HG03135 (cell line): ENCODE measurements around the gene SMAP2.

Experiments used
- ATAC-seq: cut with Tn5 transposase; IDR thresholded peaks from one replicate; pipeline ENCODE4 v1.9.1; 2021; ENCODE audit warnings: mild to moderate bottlenecking, moderate library complexity; ENCODE audit not compliant: unreplicated experiment

Gene SMAP2

GRCh38 chr1:40413527-40414252 lies 40.2 kb downstream of the SMAP2 start:
- no peak for ATAC-seq

GRCh38 chr1:40414331-40414730 lies 40.8 kb downstream of the SMAP2 start:
- no peak for ATAC-seq

- no peak for ATAC-seq
Observed at GRCh38 chr1:40416709-40417108, 43.2 kb downstream of the SMAP2 start.

DNA sequence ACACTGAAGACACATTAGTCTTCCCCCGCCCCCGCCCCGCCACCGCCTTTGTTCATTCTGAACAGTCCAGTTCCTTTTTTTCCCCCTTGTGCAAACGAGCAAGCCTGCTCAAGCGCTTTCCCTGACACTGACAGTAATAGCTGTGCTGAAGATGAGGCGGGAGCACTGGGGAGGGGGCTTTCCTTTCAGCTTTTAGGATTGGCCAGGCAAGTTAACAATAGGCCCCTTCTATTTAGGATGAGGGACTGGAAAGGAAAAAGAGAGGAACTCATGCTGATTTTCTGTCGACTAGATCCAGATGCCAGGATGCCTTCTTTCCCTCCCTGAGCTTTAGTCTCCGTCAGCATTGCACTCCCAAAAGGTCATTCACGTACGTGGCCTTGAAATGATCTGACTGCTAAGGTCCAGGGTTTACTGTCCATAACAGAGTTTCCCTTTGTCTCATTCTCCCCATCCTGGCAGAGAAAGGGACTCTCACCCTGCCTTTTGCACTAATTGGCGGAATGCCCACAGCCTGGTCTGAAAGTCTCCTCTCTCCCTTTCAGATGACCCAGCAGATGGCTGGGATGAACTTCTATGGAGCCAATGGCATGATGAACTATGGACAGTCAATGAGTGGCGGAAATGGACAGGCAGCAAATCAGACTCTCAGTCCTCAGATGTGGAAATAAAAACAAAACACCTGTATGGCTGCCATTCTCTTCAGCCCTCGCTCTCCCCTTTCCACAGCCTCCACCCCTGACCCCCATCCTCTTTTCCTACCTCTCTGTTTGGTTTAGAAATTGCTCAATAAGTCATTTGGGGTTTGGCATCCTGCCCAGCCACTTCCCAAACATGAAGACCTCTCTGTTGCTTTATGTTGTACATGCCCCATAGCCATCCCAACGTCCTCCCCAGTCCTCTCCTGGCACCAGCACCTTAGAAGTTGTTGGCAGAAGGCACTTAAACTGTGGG lies 48.2 kb downstream of the SMAP2 start:
- ATAC-seq: no peak

GRCh38 chr1:40422630-40423263 lies 49.2 kb downstream of the SMAP2 start:
- no peak for ATAC-seq

- ATAC-seq: no peak
Observed at GRCh38 chr1:40423264-40423642, 49.7 kb downstream of the SMAP2 start.

- no peak for ATAC-seq
Observed at GRCh38 chr1:40423951-40424618, 50.6 kb downstream of the SMAP2 start.

DNA sequence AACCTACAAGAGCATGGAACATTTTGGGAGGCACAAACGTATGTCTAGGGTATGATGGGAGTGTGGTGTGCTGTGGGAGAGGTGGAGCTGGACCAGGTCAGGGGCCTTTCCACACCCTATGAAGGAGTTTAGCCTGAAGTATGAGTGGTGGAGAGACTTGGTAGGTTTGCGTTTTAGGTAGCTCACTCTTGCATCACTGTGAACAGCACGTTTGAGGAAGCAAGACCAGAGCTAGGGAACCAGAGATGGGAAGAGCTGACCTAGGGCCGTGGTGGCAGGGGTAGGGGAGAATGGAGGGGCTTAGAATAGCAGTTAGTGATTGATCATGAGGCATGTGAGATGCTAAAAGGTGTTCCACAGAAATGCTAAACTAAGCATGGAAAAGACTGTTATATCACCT lies 51.7 kb downstream of the SMAP2 start:
- ATAC-seq: no peak

GRCh38 chr1:40431385-40431784 lies 57.9 kb downstream of the SMAP2 start:
- ATAC-seq: no peak

DNA sequence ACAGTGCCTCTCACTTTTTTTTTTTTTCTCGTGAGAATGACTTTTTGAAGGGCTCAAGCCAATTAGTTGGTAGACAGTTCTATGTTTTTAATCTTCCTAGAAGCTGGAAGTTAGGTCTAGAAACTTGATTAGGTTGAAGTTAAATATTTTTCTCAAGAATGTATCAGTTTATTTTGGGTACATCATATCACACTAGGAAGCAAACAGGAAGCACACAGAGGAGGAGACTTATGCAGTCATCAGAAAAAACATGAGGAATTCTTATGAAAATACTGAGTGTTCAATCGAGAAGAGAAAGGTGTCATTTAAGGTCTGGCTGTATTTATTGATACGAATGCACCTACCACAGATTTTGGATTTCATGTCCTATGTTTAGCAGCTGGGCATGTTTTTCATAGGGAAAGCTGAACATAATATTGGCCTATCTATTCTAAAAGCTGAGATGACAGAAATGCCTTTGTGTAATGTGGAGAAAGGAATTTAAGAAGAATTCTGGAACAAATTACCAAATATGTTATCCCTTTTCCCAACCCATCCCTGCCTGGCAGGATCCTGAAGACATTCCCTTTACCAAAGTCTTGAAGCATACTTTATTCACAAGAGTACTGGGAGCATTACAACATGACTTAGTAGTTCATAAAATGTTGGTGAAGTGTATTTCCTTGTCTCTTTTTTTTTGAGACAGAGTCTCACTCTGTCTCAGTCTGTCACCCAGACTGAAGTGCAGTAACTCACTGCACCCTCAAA lies 59.3 kb downstream of the SMAP2 start:
- ATAC-seq: no peak

DNA sequence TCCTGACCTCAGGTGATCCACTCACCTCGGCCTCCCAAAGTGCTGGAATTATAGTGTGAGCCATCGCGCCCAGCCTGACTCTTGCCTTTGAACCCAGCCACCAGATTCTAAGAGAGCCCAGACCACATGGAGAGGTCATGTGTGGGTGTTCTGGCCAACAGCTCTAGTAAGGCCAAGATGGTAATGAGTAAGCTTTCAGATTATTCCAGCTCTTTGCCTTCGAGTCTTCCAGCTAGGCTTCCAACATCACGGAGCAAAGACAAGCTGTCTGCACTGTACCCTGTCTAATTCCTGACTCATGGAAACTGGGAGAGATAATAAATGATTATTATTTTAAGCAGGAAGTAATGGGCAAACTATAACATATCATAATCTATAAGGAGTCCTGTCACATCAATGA lies 61.9 kb downstream of the SMAP2 start:
- ATAC-seq: no peak

DNA sequence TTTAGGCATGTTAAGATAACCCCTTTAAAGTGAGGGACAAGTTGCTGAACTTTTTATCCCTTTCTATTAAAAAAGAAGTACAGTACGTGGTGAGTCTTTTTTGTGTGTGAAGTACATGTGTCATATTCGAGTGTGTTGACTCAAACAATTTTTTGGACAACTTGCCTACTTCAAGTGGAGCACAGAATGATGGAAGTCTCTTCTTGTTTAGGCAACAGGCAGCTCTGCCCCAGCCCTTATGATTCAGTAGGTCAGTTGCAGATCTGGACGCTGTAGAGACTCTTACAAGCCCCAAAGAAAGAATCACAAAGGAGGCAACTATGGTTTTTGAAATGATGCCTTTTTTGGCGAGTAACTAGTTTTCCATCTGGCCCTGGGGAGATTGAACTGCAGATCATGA lies 62.3 kb downstream of the SMAP2 start:
- no peak for ATAC-seq

DNA sequence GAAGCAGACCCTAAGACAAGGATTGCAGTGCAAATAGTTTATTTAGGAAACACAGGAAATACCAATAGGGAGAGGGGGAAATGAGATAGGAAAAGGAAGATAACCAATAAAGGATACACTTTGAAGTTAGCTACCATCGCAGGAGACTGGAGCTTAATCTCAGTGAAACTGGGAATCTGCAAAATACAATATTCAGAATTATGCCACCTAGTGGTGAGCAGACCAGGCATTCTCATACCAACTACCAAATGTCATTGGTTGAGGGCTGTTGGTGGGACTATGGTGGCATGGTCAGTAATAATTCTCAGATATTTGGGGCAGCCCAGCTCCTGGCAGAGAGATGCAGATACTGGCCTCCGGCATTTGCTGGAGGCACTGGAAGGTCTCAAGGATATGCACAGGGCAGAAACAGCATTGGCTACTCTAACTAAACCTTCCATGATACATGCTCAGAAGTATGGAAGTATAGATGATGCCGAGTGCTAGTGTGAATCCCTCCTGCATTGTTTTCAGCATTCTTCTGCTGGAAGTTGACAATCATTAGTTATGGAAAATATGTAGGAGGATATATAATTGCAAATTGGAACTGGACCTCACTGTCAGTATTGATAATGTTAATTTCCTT lies 65.0 kb downstream of the SMAP2 start:
- ATAC-seq: no peak

DNA sequence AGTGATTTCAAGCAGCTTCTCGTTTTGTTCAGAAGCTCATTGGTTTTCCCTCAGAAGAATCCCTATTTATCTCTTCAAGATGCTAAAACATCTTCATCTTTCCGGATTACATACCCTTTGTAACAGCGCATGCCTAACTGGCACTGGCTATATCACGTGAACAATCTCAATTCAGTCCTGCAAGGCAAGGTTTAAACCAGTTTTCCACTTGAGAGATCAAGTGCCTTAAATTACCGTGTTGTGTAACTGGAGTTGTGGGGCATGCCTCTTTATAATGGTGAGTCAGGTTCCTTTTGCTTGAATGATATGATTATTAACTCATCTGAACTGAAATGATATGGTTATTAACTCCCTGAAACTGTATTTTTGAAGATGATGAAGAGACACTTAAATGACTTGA lies 65.7 kb downstream of the SMAP2 start:
- no peak for ATAC-seq

DNA sequence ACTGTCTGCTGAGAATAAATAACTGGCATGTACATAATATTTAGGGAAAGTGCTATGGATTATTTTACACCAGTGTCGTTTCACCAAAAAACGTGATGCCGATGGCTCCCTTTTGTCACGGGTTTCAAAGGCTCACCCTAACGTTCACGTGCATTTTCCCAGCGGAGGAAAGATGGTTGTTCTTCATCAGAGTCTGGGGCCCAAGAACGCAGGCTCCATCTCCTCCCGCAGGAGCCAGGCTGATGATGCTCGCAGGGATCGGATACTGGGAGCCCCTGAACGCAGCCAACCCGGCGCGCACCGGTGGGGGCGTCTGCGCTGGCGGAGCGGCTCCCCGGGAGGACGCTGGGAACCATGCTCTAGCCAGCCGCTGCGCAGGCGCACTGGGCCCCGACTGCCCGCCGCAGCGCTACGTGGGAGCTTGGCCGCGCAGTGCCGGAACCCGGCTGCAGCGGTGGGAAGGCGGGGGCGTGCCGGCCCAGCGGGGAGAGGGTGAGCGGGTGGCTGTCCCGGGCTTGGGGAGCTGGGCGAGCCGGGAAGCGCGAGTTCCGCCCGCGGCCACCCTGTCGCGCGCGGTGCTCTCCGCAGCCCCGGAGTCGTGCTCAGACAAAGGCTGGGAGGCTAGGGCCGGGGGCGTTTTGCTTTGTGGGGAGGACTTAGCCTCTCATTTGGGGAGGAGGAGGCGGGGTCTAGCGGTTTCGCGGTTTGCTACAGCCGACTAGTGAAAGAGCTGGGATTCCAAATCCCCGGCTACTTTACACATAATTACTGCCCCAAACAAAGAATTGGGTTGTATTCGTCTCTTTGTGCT lies 76.4 kb downstream of the SMAP2 start, which contains the start of gene ZFP69B:
ZFP69B (plus strand) TSS at position 793 of the 811 bp plus-strand sequence. CDS start 486 bp downstream, outside the sequence.
- peak; percentile 77 for ATAC-seq

GRCh38 chr1:40450495-40451237 lies 77.1 kb downstream of the SMAP2 start:
- ATAC-seq: peak; percentile 22

DNA sequence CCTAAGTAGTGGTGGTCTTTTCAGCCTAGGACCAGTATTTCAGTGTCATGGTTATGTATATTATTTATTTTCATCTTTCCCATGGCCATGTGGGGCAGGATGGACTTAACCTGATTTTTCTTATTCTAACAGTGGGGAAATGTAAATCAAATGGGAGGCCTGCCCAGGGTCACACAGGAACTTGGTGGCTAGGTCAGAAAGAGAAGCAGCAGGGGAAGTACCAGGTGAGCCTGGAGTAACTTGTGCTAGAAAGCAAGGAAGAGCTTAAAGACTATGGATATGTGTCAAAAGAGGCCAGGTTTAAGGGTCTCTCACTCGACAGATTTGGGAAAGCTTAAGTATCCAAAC lies 77.7 kb downstream of the SMAP2 start:
- ATAC-seq: no peak

DNA sequence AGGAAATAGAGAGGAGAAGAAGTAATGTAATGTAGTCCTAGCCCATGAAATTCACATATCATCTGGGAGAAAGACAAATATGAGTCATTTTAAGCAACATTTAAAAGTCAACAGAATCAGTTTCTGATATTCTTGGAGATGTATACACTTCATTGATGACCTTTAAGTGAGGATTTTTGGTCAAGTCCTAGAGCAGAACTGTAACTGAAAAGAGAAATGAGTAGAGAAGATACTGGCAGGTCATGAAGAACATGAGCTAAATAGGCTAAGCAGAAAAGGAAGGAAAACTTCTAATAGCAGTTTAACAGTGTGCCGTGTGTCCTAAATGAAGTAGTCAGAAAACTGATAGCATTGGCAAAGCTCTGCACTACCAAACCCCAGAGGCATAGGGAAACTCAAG lies 81.3 kb downstream of the SMAP2 start:
- ATAC-seq: no peak
